OCI-LY7 (cell line): Measurements from ENCODE around the gene ATG4C.

Source experiments
- EZH2phosphoT487 ChIP-seq: fragments of 200-600 bp; sonication (generic); IDR thresholded peaks from 2 replicates; pipeline ENCODE4 v1.6.1; 2018; ENCODE audit warnings: low read depth, borderline replicate concordance, mild to moderate bottlenecking, mixed run types, antibody characterized with exemption, low read length, moderate library complexity, mixed read lengths
- TF ChIP-seq, protein P1 (sequence below): fragments of 200-600 bp; sonication (generic); conservative IDR thresholded peaks from 2 replicates; pipeline ENCODE4 v1.5.1; 2014; ENCODE audit warnings: mild to moderate bottlenecking, antibody characterized with exemption, low read length, moderate library complexity, mixed read lengths

DNA sequence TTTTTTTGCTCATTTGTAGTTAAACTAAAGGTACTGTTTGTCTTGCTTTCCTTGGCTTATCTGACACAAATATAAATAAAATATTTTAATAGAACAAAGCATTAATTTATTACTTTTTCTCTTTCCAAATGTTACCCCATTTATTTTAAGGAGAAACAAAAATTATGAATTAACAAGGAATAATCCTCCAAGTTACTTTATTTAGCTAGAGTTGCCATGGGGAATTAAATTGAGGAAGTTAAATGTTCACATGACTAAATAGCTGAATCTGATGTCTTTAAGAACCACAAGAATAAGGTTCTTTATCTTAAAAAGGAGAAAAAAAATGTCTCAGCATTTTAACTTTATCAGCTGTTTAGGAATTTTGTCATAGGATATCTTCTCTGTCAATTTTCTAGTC is 12.3 kb downstream of the ATG4C start:
- no peak for TF ChIP-seq EZH2phosphoT487
- TF ChIP-seq, protein P1, sequence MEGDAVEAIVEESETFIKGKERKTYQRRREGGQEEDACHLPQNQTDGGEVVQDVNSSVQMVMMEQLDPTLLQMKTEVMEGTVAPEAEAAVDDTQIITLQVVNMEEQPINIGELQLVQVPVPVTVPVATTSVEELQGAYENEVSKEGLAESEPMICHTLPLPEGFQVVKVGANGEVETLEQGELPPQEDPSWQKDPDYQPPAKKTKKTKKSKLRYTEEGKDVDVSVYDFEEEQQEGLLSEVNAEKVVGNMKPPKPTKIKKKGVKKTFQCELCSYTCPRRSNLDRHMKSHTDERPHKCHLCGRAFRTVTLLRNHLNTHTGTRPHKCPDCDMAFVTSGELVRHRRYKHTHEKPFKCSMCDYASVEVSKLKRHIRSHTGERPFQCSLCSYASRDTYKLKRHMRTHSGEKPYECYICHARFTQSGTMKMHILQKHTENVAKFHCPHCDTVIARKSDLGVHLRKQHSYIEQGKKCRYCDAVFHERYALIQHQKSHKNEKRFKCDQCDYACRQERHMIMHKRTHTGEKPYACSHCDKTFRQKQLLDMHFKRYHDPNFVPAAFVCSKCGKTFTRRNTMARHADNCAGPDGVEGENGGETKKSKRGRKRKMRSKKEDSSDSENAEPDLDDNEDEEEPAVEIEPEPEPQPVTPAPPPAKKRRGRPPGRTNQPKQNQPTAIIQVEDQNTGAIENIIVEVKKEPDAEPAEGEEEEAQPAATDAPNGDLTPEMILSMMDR: no peak
